Mammary epithelial cell (primary cell): ENCODE measurements around the gene NFX1.

Experiments
- EZH2 ChIP-seq: IDR thresholded peaks from 2 replicates; pipeline ENCODE4 v1.6.1; 2012; ENCODE audit warnings: low read length, inconsistent platforms, borderline replicate concordance
- TF ChIP-seq, protein P1 (sequence below), 2 donors: IDR thresholded peaks in 1 of 2; conservative IDR thresholded peaks in 1 of 2; 2 replicates each; pipeline ENCODE4 v1.5.1; 2011 to 2012; ENCODE audit warnings: inconsistent platforms in 2 of 2, low read length in 2 of 2, mild to moderate bottlenecking in 2 of 2, control low read depth in 1 of 2, low read depth in 1 of 2; ENCODE audit not compliant: insufficient read depth in 1 of 2; ENCODE audit errors: extremely low read depth in 1 of 2

DNA sequence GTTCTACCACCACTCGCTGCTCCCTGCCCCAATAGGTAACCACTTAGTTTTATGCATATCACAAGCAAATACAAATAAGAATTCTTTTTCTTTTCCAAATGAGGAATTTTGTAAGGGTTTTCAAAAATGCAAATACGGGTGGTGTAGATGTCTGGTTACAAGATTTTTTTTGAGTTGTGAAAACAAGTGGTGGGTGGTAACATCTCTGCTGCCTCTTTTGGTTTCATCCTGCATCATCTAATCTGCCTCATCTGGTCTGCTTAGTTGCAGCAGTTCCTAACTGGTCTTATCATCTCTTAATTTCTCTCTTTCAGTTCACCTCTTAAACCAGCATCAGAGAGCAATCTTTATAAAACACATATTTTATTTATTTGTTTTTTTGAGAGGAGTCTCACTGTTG is 5.3 kb downstream of the NFX1 start:
- TF ChIP-seq, protein P1, sequence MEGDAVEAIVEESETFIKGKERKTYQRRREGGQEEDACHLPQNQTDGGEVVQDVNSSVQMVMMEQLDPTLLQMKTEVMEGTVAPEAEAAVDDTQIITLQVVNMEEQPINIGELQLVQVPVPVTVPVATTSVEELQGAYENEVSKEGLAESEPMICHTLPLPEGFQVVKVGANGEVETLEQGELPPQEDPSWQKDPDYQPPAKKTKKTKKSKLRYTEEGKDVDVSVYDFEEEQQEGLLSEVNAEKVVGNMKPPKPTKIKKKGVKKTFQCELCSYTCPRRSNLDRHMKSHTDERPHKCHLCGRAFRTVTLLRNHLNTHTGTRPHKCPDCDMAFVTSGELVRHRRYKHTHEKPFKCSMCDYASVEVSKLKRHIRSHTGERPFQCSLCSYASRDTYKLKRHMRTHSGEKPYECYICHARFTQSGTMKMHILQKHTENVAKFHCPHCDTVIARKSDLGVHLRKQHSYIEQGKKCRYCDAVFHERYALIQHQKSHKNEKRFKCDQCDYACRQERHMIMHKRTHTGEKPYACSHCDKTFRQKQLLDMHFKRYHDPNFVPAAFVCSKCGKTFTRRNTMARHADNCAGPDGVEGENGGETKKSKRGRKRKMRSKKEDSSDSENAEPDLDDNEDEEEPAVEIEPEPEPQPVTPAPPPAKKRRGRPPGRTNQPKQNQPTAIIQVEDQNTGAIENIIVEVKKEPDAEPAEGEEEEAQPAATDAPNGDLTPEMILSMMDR (conservative IDR thresholded peaks at IDR 0.05 in 1 of 2, IDR thresholded peaks at IDR 0.05 in 1 of 2; ENCODE audit: extremely low read depth in 1 of 2, insufficient read depth in 1 of 2, low read depth in 1 of 2, low read length in 2 of 2): no peak
- TF ChIP-seq EZH2: no peak
